Stomach (tissue), 9 donors: ENCODE results near the gene TMPRSS11D. TPM values are rescaled to one million over a fixed set of nuclear protein-coding genes. Genes with fewer than 3 reads are reported as not detected.

ENCODE experiments used
- DNase-seq, 2 donors: peaks; one replicate each; pipeline versions ENCODE4 v3.0.0 to v3.0.0-alpha.2; 2013 to 2019
- H3K27ac ChIP-seq, 5 donors: fragments of 200-600 bp in 4 of 5; sonication (generic) in 4 of 5; one replicate each; pipeline ENCODE4 v1.5.1; 2013 to 2019; ENCODE audit warnings: mild to moderate bottlenecking in 1 of 5, moderate library complexity in 1 of 5
- H3K27me3 ChIP-seq, 3 donors: fragments of 200-600 bp; sonication (generic); one replicate each; pipeline ENCODE4 v1.5.1; 2017 to 2019; ENCODE audit warnings: mixed run types in 1 of 3
- H3K36me3 ChIP-seq, 4 donors: fragments of 200-600 bp; sonication (generic); 1 replicate in 3 of 4; 2 replicates in 1 of 4; pipeline ENCODE4 v1.5.1; 2016 to 2019
- H3K4me1 ChIP-seq, 4 donors: fragments of 200-600 bp; sonication (generic); one replicate each; pipeline ENCODE4 v1.5.1; 2016 to 2019
- H3K4me3 ChIP-seq, 4 donors: fragments of 200-600 bp; sonication (generic) in 3 of 4; one replicate each; pipeline ENCODE4 v1.5.1; 2016 to 2019; ENCODE audit warnings: mild to moderate bottlenecking in 1 of 4
- H3K9me3 ChIP-seq, 4 donors: fragments of 200-600 bp; sonication (generic); one replicate each; pipeline ENCODE4 v1.5.1; 2016 to 2019
- CTCF ChIP-seq, 7 experiments: fragments of 450-650 bp in 4 of 7; fragments of 200-600 bp in 3 of 7; sonication (generic) in 3 of 7; IDR thresholded peaks; one replicate each; pipeline ENCODE4 v1.5.1; 2016 to 2019; ENCODE audit warnings: antibody characterized with exemption in 7 of 7, control low read depth in 2 of 7, mild to moderate bottlenecking in 1 of 7
- EP300 ChIP-seq: sonication (generic); formaldehyde crosslinking; IDR thresholded peaks from one replicate; pipeline ENCODE4 v1.6.1; 2017; ENCODE audit warnings: antibody characterized with exemption
- POLR2A ChIP-seq, 4 donors: fragments of 450-650 bp; IDR thresholded peaks; one replicate each; pipeline ENCODE4 v1.6.1; 2016; ENCODE audit warnings: antibody characterized with exemption in 4 of 4, control low read depth in 2 of 4, mild to moderate bottlenecking in 1 of 4, moderate library complexity in 1 of 4
- POLR2AphosphoS5 ChIP-seq, 3 donors: sonication (generic); formaldehyde crosslinking; IDR thresholded peaks; one replicate each; pipeline ENCODE4 v1.6.1; 2016; ENCODE audit warnings: antibody characterized with exemption in 3 of 3
- WGBS, 5 donors: extraction: QIAGEN DNeasy Blood & Tissue Kit in 3 of 5; methylation state at CpG; one replicate each; pipeline versions ENCODE4 v1.1.5 to v1.1.7; 2013 to 2018; 5-methylcytosine and 5-hydroxymethylcytosine counted together
- intact Hi-C: fragments of 100-400 bp; cut with DNase I; formaldehyde crosslinking; loops from one replicate; pipeline ENCODE4 v1.15.1; 2023; ENCODE audit warnings: low total_unique reads
- polyA plus RNA-seq, 3 donors: library from polyadenylated mRNA; stranded (reverse); fragments of 200-250 nt; gene quantifications; one replicate each; pipeline ENCODE4 v1.2.3, GENCODE V29; 2013
- total RNA-seq, 5 donors: library from RNA; depleted of rRNA; stranded (reverse); fragments of >200 nt; gene quantifications; one replicate each; pipeline versions ENCODE4 v1.1.0 to v1.2.3, GENCODE V29; 2014 to 2016
- donor health status: healthy with polysubstance abuse.
- donor health status: Bipolar disorder and iron deficiency.
- donor health status: healthy.

Gene TMPRSS11D
- total and polyA plus RNA-seq, 8 donors: 27.3 TPM; not detected in 7

GRCh38 chr4:67894659-67895058, 10.9 kb upstream of the TMPRSS11D start:
- intact Hi-C loops: no loop called here
- H3K4me3 ChIP-seq: no peak overlapping the region
- no peaks in the 10 kb centered on the region for H3K27me3 ChIP-seq
- H3K36me3 ChIP-seq: no peaks in the 10 kb centered on the region
- no peaks in the 10 kb centered on the region for H3K4me1 ChIP-seq
- no peak overlapping the region for H3K27ac ChIP-seq
- WGBS, 5 donors: 73 to 92% (median 73%) methylated on average over 1 of the region's 1 CpG
- no peaks in the 10 kb centered on the region for H3K9me3 ChIP-seq
- no peak for TF ChIP-seq CTCF (IDR thresholded peaks at IDR 0.05)
- no peak for TF ChIP-seq EP300
- TF ChIP-seq POLR2A (IDR thresholded peaks at IDR 0.05): no peak
- DNase-seq: no peak

GRCh38 chr4:67892905-67893304, 9.1 kb upstream of the TMPRSS11D start:
- WGBS, 5 donors: 49 to 75% (median 68%) methylated on average over 3 of the region's 3 CpGs
- intact Hi-C loops: no loop called here
- H3K36me3 ChIP-seq: no peaks in the 10 kb centered on the region
- no peaks in the 10 kb centered on the region for H3K9me3 ChIP-seq
- TF ChIP-seq POLR2A (IDR thresholded peaks at IDR 0.05) (no peak), CTCF (IDR thresholded peaks at IDR 0.05) (peak in 1 of 7 experiments; percentile 21)
- no peak overlapping the region for H3K27ac ChIP-seq
- no peaks in the 10 kb centered on the region for H3K4me1 ChIP-seq
- H3K27me3 ChIP-seq: no peaks in the 10 kb centered on the region
- DNase-seq: no peak
- no peak overlapping the region for H3K4me3 ChIP-seq

- 71 to 87% (median 80%) methylated on average over 2 of the region's 2 CpGs for WGBS, 5 donors
- Histone ChIP-seq H3K4me1 (no peaks in the 10 kb centered on the region), H3K4me3 (no peak overlapping the region), H3K9me3 (no peaks in the 10 kb centered on the region), H3K27ac (no peak overlapping the region), H3K27me3 (no peaks in the 10 kb centered on the region), H3K36me3 (no peaks in the 10 kb centered on the region)
- no peak for DNase-seq
- TF ChIP-seq CTCF (IDR thresholded peaks at IDR 0.05) (no peak), EP300 (no peak), POLR2A (IDR thresholded peaks at IDR 0.05) (no peak), POLR2AphosphoS5 (IDR thresholded peaks at IDR 0.05) (no peak)
- intact Hi-C loops: no loop called here
These were observed 8.5 kb upstream of the TMPRSS11D start for GRCh38 chr4:67892253-67892652.

GRCh38 chr4:67891645-67892044, 7.8 kb upstream of the TMPRSS11D start:
- Histone ChIP-seq H3K36me3 (no peaks in the 10 kb centered on the region), H3K27me3 (no peaks in the 10 kb centered on the region), H3K4me1 (no peaks in the 10 kb centered on the region), H3K9me3 (no peaks in the 10 kb centered on the region), H3K27ac (no peak overlapping the region), H3K4me3 (no peak overlapping the region)
- intact Hi-C loops: no loop called here
- TF ChIP-seq CTCF (IDR thresholded peaks at IDR 0.05) (no peak), EP300 (no peak), POLR2AphosphoS5 (IDR thresholded peaks at IDR 0.05) (no peak), POLR2A (IDR thresholded peaks at IDR 0.05) (no peak)
- DNase-seq: no peak

- no peak overlapping the region for H3K27ac ChIP-seq
- 64 to 77% (median 70%) methylated on average over 4 of the region's 4 CpGs for WGBS, 5 donors
- no peaks in the 10 kb centered on the region for H3K36me3 ChIP-seq
- H3K4me3 ChIP-seq: no peak overlapping the region
- DNase-seq: no peak
- no peaks in the 10 kb centered on the region for H3K27me3 ChIP-seq
- TF ChIP-seq POLR2AphosphoS5 (IDR thresholded peaks at IDR 0.05): no peak
- no peak for TF ChIP-seq EP300
- TF ChIP-seq POLR2A (IDR thresholded peaks at IDR 0.05): no peak
- TF ChIP-seq CTCF (IDR thresholded peaks at IDR 0.05): no peak
- intact Hi-C loops: no loop called here
- H3K9me3 ChIP-seq: no peaks in the 10 kb centered on the region
- H3K4me1 ChIP-seq: no peaks in the 10 kb centered on the region
These were observed 2.5 kb upstream of the TMPRSS11D start for GRCh38 chr4:67886281-67886680.
